HUES6 (cell line): Measurements from ENCODE around the gene MCM9.
"Not testable (repeated sequence)": the region's sequence is repeated elsewhere in the genome, so short reads cannot be mapped to it uniquely, and the experiment has no call there.

Source experiments
- H3K27ac ChIP-seq: 2 replicates; pipeline ENCODE4 v1.7.0; 2013; ENCODE audit warnings: low read depth, mild to moderate bottlenecking, low read length, inconsistent platforms
- H3K27me3 ChIP-seq: 2 replicates; pipeline ENCODE4 v1.6.1; 2013; ENCODE audit warnings: low read length; ENCODE audit not compliant: control insufficient read depth, insufficient read depth
- H3K36me3 ChIP-seq: 2 replicates; pipeline ENCODE4 v1.6.1; 2013; ENCODE audit warnings: low read length; ENCODE audit not compliant: control insufficient read depth, insufficient read depth
- H3K4me1 ChIP-seq: 2 replicates; pipeline ENCODE4 v1.6.1; 2013; ENCODE audit warnings: low read length; ENCODE audit not compliant: control insufficient read depth, insufficient read depth
- H3K4me3 ChIP-seq: 2 replicates; pipeline ENCODE4 v1.5.1; 2013; ENCODE audit warnings: low read depth, low read length
- H3K9ac ChIP-seq: one replicate; pipeline ENCODE4 v1.6.1; 2013; ENCODE audit warnings: mild to moderate bottlenecking, low read length
- H3K9me3 ChIP-seq: 2 replicates; pipeline ENCODE4 v1.6.1; 2013; ENCODE audit warnings: low read depth, low read length; ENCODE audit not compliant: control insufficient read depth, insufficient read depth

Gene MCM9

DNA sequence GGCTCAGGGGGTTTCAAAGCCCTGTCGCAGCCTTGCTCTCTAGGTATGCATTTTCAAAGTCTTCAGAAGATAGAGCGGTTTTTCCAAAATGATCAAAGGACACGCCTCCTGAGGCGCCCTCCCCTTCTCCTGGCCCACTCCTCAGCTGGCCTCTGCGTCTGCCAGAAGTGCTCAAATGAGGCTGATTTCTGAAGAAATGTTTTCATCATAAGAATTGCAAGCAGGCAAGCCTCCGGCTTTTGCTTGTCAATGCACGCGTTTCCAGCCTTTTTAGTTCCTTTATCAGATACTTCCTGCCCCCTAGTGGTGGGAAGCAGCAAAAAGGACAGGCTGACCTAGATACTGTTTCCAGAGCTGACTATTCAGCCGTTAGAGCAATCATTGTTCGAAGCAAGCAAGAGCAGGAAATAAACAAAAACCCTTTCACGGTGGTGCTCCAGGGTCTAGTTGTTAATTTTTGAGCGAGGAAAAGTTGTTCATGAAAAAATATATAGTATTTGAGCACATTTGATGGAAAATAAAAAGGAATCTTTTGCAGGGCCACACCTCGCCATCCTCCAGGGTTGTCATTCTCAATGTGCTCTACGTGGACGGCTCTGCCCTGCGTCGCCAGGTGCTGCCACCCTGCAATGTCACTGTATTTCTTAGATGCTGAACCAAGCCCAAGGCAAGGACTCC is 134.4 kb downstream of the MCM9 start:
- Histone ChIP-seq H3K27ac (no peak overlapping the region), H3K4me3 (no peak overlapping the region), H3K9me3 (peaks cover 9% of the 10 kb centered on the region), H3K36me3 (no peaks in the 10 kb centered on the region), H3K4me1 (no peaks in the 10 kb centered on the region), H3K27me3 (no peaks in the 10 kb centered on the region), H3K9ac (no peak overlapping the region)

GRCh38 chr6:118799826-118800225 is 135.1 kb downstream of the MCM9 start:
- Histone ChIP-seq H3K4me1 (no peaks in the 10 kb centered on the region), H3K27ac (no peak overlapping the region), H3K27me3 (no peaks in the 10 kb centered on the region), H3K4me3 (no peak overlapping the region), H3K9me3 (peaks cover 10% of the 10 kb centered on the region), H3K36me3 (no peaks in the 10 kb centered on the region), H3K9ac (no peak overlapping the region)

GRCh38 chr6:118796548-118796947 is 138.4 kb downstream of the MCM9 start:
- H3K36me3 ChIP-seq, H3K4me1 ChIP-seq, H3K27me3 ChIP-seq, H3K27ac ChIP-seq, H3K9ac ChIP-seq, H3K4me3 ChIP-seq: not testable (repeated sequence)
- H3K9me3 ChIP-seq, result peaks cover 15% of the 10 kb centered on the region

GRCh38 chr6:118791499-118791898 is 143.5 kb downstream of the MCM9 start:
- no peaks in the 10 kb centered on the region for H3K4me1 ChIP-seq
- H3K36me3 ChIP-seq, result no peaks in the 10 kb centered on the region
- no peak overlapping the region for H3K9ac ChIP-seq
- H3K4me3 ChIP-seq, result no peak overlapping the region
- H3K27me3 ChIP-seq, result no peaks in the 10 kb centered on the region
- no peak overlapping the region for H3K27ac ChIP-seq
- peaks cover 15% of the 10 kb centered on the region for H3K9me3 ChIP-seq

- Histone ChIP-seq H3K27ac (no peak overlapping the region), H3K27me3 (no peaks in the 10 kb centered on the region), H3K4me1 (peaks cover under 1% of the 10 kb centered on the region; the same call in 1 of the 2 replicates), H3K36me3 (no peaks in the 10 kb centered on the region), H3K9me3 (peaks cover 5% of the 10 kb centered on the region; the same call in 1 of the 2 replicates), H3K4me3 (no peak overlapping the region), H3K9ac (no peak overlapping the region)
Observed at GRCh38 chr6:118789954-118790353, 145.0 kb downstream of the MCM9 start.

GRCh38 chr6:118789419-118789818 is 145.5 kb downstream of the MCM9 start:
- no peak overlapping the region for H3K4me3 ChIP-seq
- no peak overlapping the region for H3K9ac ChIP-seq
- peaks cover 6% of the 10 kb centered on the region; the same call in 1 of the 2 replicates for H3K4me1 ChIP-seq
- no peak overlapping the region for H3K27ac ChIP-seq
- peaks cover 5% of the 10 kb centered on the region; the same call in 1 of the 2 replicates for H3K9me3 ChIP-seq
- no peaks in the 10 kb centered on the region for H3K27me3 ChIP-seq
- H3K36me3 ChIP-seq, result no peaks in the 10 kb centered on the region

- peaks cover 6% of the 10 kb centered on the region; the same call in 1 of the 2 replicates for H3K4me1 ChIP-seq
- no peaks in the 10 kb centered on the region for H3K27me3 ChIP-seq
- no peak overlapping the region for H3K4me3 ChIP-seq
- H3K9me3 ChIP-seq, result peaks cover 5% of the 10 kb centered on the region; the same call in 1 of the 2 replicates
- H3K36me3 ChIP-seq, result no peaks in the 10 kb centered on the region
- no peak overlapping the region for H3K9ac ChIP-seq
- H3K27ac ChIP-seq, result no peak overlapping the region
Observed at GRCh38 chr6:118788702-118789101, 146.3 kb downstream of the MCM9 start.

DNA sequence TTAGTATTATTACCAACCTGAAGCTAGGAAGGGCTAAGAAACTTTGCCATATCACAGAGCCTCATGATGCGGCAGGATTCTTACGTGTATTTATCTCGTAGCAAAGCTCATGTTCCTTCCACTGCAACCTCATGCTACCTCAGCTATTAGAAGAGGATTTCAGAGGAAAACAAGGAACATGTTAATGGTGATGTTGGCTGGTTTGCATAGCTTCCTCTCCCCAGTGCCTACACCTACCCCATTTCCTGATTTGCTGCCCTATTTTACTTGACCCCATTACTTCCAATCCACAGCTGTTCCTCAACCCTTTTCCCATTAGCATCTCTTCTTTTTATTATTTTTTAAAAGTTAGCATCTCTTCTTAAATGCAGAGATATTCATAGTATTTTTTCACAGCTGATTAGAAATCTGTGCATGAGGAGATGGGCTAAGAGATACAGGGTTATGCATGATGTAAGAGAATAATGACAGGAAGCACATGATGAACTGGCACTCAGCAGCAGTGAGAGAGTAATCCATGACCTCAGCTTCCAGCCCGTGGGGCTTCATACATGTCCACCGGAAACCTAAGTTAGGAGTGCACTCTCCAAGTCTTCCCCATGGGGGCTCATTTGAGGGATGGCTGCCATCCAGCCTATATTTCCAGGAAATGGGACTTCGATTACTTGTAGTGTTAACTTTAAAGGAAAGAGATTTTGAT is 147.1 kb downstream of the MCM9 start:
- Histone ChIP-seq H3K9me3 (peaks cover 5% of the 10 kb centered on the region; the same call in 1 of the 2 replicates), H3K9ac (no peak overlapping the region), H3K27me3 (no peaks in the 10 kb centered on the region), H3K36me3 (no peaks in the 10 kb centered on the region), H3K4me3 (no peak overlapping the region), H3K27ac (no peak overlapping the region), H3K4me1 (peaks cover 6% of the 10 kb centered on the region; the same call in 1 of the 2 replicates)

GRCh38 chr6:118786596-118787453 is 148.1 kb downstream of the MCM9 start:
- Histone ChIP-seq H3K9ac (no peak overlapping the region), H3K27me3 (no peaks in the 10 kb centered on the region), H3K4me1 (peaks cover 6% of the 10 kb centered on the region; the same call in 1 of the 2 replicates), H3K27ac (no peak overlapping the region), H3K9me3 (0 out of 2 replicates have a peak, but pooled peaks cover under 1% of the 10 kb centered on the region), H3K36me3 (no peaks in the 10 kb centered on the region), H3K4me3 (no peak overlapping the region)

DNA sequence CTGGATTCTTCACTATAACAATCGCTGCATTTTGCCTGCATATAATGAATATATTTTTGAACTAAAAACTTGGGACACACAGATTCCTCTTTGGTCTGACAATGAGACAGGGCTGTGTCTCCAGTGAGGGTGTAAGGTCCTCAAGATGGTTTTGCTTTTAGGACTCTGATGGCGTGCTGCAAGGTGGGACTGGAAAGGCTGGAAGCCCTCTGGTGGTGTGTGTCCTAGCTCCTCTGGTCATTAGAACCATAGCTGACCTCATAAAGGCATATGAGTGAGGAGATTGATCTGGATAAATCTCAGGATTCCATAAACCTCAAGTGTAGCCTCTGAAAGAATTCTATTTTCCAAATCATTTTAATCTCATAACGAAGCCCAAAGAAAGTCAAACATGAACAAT is 149.4 kb downstream of the MCM9 start:
- H3K36me3 ChIP-seq, result no peaks in the 10 kb centered on the region
- H3K27me3 ChIP-seq, result no peaks in the 10 kb centered on the region
- no peak overlapping the region for H3K4me3 ChIP-seq
- no peak overlapping the region for H3K9ac ChIP-seq
- peaks cover 6% of the 10 kb centered on the region; the same call in 1 of the 2 replicates for H3K4me1 ChIP-seq
- no peak overlapping the region for H3K27ac ChIP-seq
- H3K9me3 ChIP-seq, result no peaks in the 10 kb centered on the region
